CD8-positive, alpha-beta memory T cell (primary cell): Measurements from ENCODE around the gene ACOT7. TPM values are rescaled to one million over a fixed set of nuclear protein-coding genes. Genes with fewer than 3 reads are reported as not detected.
A peak's percentile ranks its signal among the peaks of the same experiment; 100 is the strongest.
"Not testable (repeated sequence)": the region's sequence is repeated elsewhere in the genome, so short reads cannot be mapped to it uniquely, and the experiment has no call there.

Source experiments
- CTCF ChIA-PET: fragments of 350-600 bp; sonication (Branson Sonifier 250); formaldehyde crosslinking; loops from one replicate; lab custom pipeline; 2021; ENCODE audit warnings: antibody characterized with exemption; lab: Charles Lee
- POLR2A ChIA-PET: fragments of 350-600 bp; sonication (Branson Sonifier 250); formaldehyde crosslinking; loops from one replicate; lab custom pipeline; 2021; ENCODE audit warnings: antibody characterized with exemption; lab: Charles Lee
- DNase-seq, 5 donors: peaks; one replicate each; pipeline versions ENCODE4 v3.0.0 to v3.0.0-alpha.2; 2020 to 2022; ENCODE audit warnings: mixed read lengths in 1 of 5
- H3K27ac ChIP-seq: one replicate; pipeline ENCODE4 v1.7.0; 2013; ENCODE audit warnings: low read depth, mild to moderate bottlenecking, low read length, moderate library complexity
- H3K27me3 ChIP-seq: 2 replicates; pipeline ENCODE4 v1.7.0; 2013; ENCODE audit warnings: low read length, mild to moderate bottlenecking; ENCODE audit not compliant: insufficient read depth, poor library complexity, severe bottlenecking
- H3K36me3 ChIP-seq: 2 replicates; pipeline ENCODE4 v1.7.0; 2013; ENCODE audit warnings: mild to moderate bottlenecking, low read length, moderate library complexity; ENCODE audit not compliant: insufficient read depth
- H3K4me1 ChIP-seq: 2 replicates; pipeline ENCODE4 v1.7.0; 2013; ENCODE audit warnings: mild to moderate bottlenecking, low read length, moderate library complexity; ENCODE audit not compliant: insufficient read depth
- H3K4me3 ChIP-seq: 2 replicates; pipeline ENCODE4 v1.7.0; 2013; ENCODE audit warnings: mild to moderate bottlenecking, low read length
- H3K9me3 ChIP-seq: 2 replicates; pipeline ENCODE4 v1.7.0; 2013; ENCODE audit warnings: mild to moderate bottlenecking, low read length
- H3K27ac Mint-ChIP-seq, 8 donors: one replicate each; pipeline ENCODE4 v1.8.0; 2020 to 2021; ENCODE audit warnings: mixed read lengths in 8 of 8, mild to moderate bottlenecking in 6 of 8, inconsistent platforms in 3 of 8, moderate library complexity in 3 of 8
- H3K27me3 Mint-ChIP-seq, 2 donors: one replicate each; pipeline ENCODE4 v1.8.0; 2020 to 2021; ENCODE audit warnings: mixed read lengths in 2 of 2, mild to moderate bottlenecking in 1 of 2, moderate library complexity in 1 of 2
- H3K36me3 Mint-ChIP-seq, 3 donors: one replicate each; pipeline ENCODE4 v1.8.0; 2020 to 2021; ENCODE audit warnings: mixed read lengths in 3 of 3, inconsistent platforms in 1 of 3, mild to moderate bottlenecking in 1 of 3
- H3K4me1 Mint-ChIP-seq, 3 donors: one replicate each; pipeline ENCODE4 v1.8.0; 2020 to 2021; ENCODE audit warnings: mixed read lengths in 3 of 3, inconsistent platforms in 1 of 3, mild to moderate bottlenecking in 1 of 3
- H3K4me3 Mint-ChIP-seq, 7 donors: one replicate each; pipeline ENCODE4 v1.8.0; 2020 to 2021; ENCODE audit warnings: mixed read lengths in 7 of 7, mild to moderate bottlenecking in 6 of 7, moderate library complexity in 4 of 7, inconsistent platforms in 2 of 7
- H3K9me3 Mint-ChIP-seq, 5 donors: one replicate each; pipeline ENCODE4 v1.8.0; 2020 to 2022; ENCODE audit warnings: mixed read lengths in 5 of 5, mild to moderate bottlenecking in 3 of 5, moderate library complexity in 2 of 5, inconsistent platforms in 1 of 5
- polyA plus RNA-seq: library from polyadenylated mRNA; unstranded; fragments of 300-500 nt; fragmentation: Illumina TruSeq; gene quantifications from one replicate; pipeline ENCODE4 v1.2.3, GENCODE V29; 2021
- total RNA-seq, 2 experiments: library from RNA; stranded (reverse); gene quantifications; one replicate each; pipeline ENCODE4 v1.2.3, GENCODE V29; 2021

Gene ACOT7
- total and polyA plus RNA-seq, 3 experiments from 2014 or later: 10.0 to 109 (median 109) TPM

DNA sequence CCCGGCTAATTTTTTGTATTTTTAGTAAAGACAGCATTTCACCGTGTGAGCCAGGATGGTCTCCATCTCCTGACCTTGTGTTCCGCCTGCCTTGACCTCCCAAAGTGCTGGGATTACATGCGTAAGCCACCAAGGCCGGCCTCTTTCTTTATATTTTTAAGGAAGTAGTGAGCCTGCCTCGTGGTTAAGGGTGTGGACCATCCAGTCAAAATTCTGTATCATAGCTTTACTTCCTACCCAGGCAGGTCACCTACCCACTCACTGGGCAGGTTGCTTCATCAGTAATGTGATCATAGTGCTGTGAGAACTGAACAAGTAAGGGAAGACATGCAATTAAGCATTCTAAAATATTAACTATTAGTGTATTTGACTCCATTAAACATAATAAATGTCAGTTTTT is 8.1 kb upstream of the ACOT7 start:
- Mint-ChIP-seq H3K4me1 (peaks cover 0 to 4% (median 3%) of the 10 kb centered on the region in 3 donors), H3K36me3 (no peaks in the 10 kb centered on the region), H3K4me3 (no peak overlapping the region), H3K27me3 (peaks cover 11% of the 10 kb centered on the region in 2 donors), H3K27ac (no peak overlapping the region), H3K9me3 (no peaks in the 10 kb centered on the region)
- ChIA-PET CTCF (interaction anchor here (2.5 to 8.6 kb wide), 3 partner anchors 39 to 155 kb away, joined by 13 to 63 read pairs (median 17); no protein-coding TSS in a partner anchor), POLR2A (interaction anchor here (2.2 kb wide), 1 partner anchor 53 kb away, joined by 9 read pairs; no protein-coding TSS in a partner anchor)
- Histone ChIP-seq H3K27me3 (no peaks in the 10 kb centered on the region), H3K27ac (no peak overlapping the region), H3K36me3 (no peaks in the 10 kb centered on the region), H3K4me3 (no peak overlapping the region), H3K9me3 (no peaks in the 10 kb centered on the region), H3K4me1 (no peaks in the 10 kb centered on the region)
- no peak for DNase-seq

DNA sequence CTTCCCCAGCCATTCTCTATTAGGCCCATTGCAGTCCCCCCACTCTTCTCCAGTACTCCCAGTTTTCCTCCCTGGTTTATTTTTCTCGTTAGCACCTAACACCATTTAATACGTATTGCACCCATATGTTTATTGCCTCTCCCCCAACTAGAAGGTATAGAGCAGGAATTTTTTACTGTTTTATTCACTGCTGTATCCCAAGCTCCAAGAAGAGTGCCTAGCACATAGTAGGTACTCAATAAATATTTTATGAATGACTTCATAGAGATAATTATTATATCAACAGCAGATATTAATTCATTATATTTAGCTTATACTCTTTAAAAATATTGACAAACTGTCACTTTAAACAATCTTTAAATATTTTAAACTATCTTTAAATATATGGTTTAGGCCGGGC is 5.7 kb upstream of the ACOT7 start:
- Mint-ChIP-seq H3K4me1 (peaks cover 6 to 13% (median 8%) of the 10 kb centered on the region in 3 donors), H3K27ac (peak overlapping the region in 1 of 8 donors; percentile 3), H3K9me3 (no peaks in the 10 kb centered on the region), H3K27me3 (peaks cover 9 to 11% of the 10 kb centered on the region in 2 donors), H3K36me3 (no peaks in the 10 kb centered on the region), H3K4me3 (no peak overlapping the region)
- H3K4me3 ChIP-seq: no peak overlapping the region
- CTCF ChIA-PET: interaction anchor here (2.6 to 3.2 kb wide), 2 partner anchors 51 to 152 kb away, joined by 9 to 21 read pairs; no protein-coding TSS in a partner anchor
- H3K27ac ChIP-seq: no peak overlapping the region
- no peaks in the 10 kb centered on the region for H3K36me3 ChIP-seq
- peaks cover 12% of the 10 kb centered on the region for H3K4me1 ChIP-seq
- no peaks in the 10 kb centered on the region for H3K27me3 ChIP-seq
- DNase-seq: no peak
- H3K9me3 ChIP-seq: no peaks in the 10 kb centered on the region
- POLR2A ChIA-PET: no interaction called here

DNA sequence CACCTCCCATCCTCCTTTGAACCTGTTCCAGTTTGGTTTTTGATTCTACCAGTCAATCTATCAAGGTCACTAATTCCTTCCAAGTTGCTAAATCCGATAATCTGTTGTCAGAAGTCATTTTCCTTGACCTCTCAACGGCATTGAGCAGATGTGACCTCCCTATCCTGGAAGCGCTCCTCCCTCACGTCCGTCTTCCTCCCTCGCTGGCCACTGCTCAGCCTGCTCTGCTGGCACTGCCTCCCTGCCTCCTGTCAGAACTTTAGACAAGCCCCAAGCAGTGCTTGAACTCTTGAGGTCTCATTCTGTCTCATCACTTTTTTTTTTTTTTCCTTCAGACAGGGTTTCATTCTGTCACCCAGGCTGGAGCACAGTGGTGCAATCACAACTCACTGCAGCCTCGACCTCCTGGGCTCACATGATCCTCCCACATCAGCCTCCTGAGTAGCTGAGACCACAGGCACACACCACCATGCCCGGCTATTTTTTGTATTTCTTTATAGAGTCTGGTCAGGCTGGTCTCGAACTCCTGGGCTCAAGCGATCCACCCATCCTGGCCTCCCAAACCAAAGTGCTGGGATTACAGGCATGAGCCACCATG is 4.4 kb upstream of the ACOT7 start:
- no peak overlapping the region for H3K27ac ChIP-seq
- H3K9me3 ChIP-seq: no peaks in the 10 kb centered on the region
- H3K4me1 ChIP-seq: peaks cover 18% of the 10 kb centered on the region
- Mint-ChIP-seq H3K9me3 (no peaks in the 10 kb centered on the region), H3K27ac (peak overlapping the region in 2 of 8 donors; percentile 18 to 27), H3K27me3 (peaks cover 7 to 11% of the 10 kb centered on the region in 2 donors), H3K36me3 (peaks cover 0 to 1% (median 0%) of the 10 kb centered on the region in 3 donors), H3K4me3 (peak overlapping the region in 1 of 7 donors; percentile 24), H3K4me1 (peaks cover 13 to 16% (median 15%) of the 10 kb centered on the region in 3 donors)
- DNase-seq: no peak
- H3K4me3 ChIP-seq: no peak overlapping the region
- CTCF ChIA-PET: interaction anchor here (2.6 to 3.2 kb wide), 2 partner anchors 50 to 151 kb away, joined by 9 to 21 read pairs; no protein-coding TSS in a partner anchor
- H3K27me3 ChIP-seq: no peaks in the 10 kb centered on the region
- POLR2A ChIA-PET: no interaction called here
- H3K36me3 ChIP-seq: no peaks in the 10 kb centered on the region

DNA sequence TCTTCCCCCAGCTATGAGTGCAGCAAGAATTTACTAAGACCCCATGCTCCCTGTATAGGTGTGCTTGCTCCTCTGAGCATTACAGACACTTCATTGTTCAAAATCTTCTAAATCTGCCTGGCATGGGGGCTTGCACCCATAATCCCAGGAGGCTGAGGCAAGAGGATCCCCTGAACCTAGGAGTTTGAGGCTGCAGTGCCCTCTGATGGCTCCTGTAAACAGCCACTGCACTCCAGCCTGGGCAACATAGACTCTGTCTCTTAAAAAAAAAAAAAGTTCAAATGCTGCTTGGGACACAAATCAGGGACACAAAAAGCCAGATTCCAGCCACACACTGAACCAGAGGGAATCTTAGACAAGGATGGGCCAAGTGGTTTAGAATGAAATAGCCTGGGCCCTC is 3.4 kb upstream of the ACOT7 start:
- Histone ChIP-seq H3K27ac (no peak overlapping the region), H3K36me3 (no peaks in the 10 kb centered on the region), H3K4me1 (peaks cover 25% of the 10 kb centered on the region), H3K9me3 (no peaks in the 10 kb centered on the region), H3K4me3 (no peak overlapping the region), H3K27me3 (no peaks in the 10 kb centered on the region)
- H3K4me3 Mint-ChIP-seq: no peak overlapping the region
- no peaks in the 10 kb centered on the region for H3K9me3 Mint-ChIP-seq
- POLR2A ChIA-PET: no interaction called here
- H3K27me3 Mint-ChIP-seq: peaks cover 3 to 7% of the 10 kb centered on the region in 2 donors
- no peak overlapping the region for H3K27ac Mint-ChIP-seq
- H3K4me1 Mint-ChIP-seq: peaks cover 16 to 22% (median 21%) of the 10 kb centered on the region in 3 donors
- CTCF ChIA-PET: interaction anchor here (0.8 to 1.0 kb wide), 3 partner anchors 10 to 38 kb away, joined by 3 to 5 read pairs (median 4); no protein-coding TSS in a partner anchor
- H3K36me3 Mint-ChIP-seq: peaks cover 0 to 1% (median 0%) of the 10 kb centered on the region in 3 donors
- no peak for DNase-seq

DNA sequence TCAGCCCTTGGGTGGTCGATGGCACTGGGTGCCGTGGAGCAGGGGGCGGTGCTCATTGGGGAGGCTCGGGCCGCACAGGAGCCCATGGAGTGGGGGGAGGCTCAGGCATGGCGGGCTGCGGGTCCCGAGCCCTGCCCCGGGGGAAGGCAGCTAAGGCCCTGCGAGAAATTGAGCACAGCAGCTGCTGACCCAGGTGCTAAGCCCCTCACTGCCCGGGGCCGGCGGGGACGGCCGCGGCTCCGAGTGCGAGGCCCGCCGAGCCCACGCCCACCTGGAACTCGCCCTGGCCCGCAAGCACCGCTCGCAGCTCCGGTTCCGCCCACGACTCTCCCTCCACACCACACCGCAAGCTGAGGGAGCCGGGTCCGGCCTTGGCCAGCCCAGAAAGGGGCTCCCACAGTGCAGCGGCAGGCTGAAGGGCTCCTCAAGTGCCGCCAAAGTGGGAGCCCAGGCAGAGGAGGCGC is 2.2 kb upstream of the ACOT7 start:
- H3K27me3 ChIP-seq, H3K9me3 Mint-ChIP-seq, H3K4me3 Mint-ChIP-seq, H3K36me3 ChIP-seq, H3K9me3 ChIP-seq, POLR2A ChIA-PET, H3K27me3 Mint-ChIP-seq, DNase-seq, H3K4me3 ChIP-seq, H3K27ac ChIP-seq, H3K36me3 Mint-ChIP-seq: not testable (repeated sequence)
- CTCF ChIA-PET: interaction anchor here (1.0 to 1.3 kb wide), 2 partner anchors 11 to 48 kb away, joined by 5 to 6 read pairs; no protein-coding TSS in a partner anchor
- Mint-ChIP-seq H3K4me1 (peaks cover 16 to 24% (median 24%) of the 10 kb centered on the region in 3 donors), H3K27ac (peak overlapping the region in 1 of 8 donors; percentile 83)
- H3K4me1 ChIP-seq: peaks cover 26% of the 10 kb centered on the region

DNA sequence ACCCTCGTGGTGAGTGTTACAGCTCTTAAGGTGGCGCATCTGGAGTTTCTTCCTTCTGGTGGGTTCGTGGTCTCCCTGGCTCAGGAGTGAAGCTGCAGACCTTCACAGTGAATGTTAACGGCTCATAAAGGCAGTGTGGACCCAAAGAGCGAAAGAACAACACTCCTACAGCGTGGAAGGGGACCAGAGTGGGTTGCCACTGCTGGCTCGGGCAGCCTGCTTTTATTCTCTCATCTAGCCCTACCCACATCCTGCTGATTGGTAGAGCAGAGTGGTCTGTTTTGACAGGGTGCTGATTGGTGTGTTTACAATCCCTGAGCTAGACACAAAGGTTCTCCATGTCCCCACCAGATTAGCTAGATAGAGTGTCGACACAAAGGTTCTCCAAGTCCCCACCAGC is 1.6 kb upstream of the ACOT7 start:
- peak overlapping the region; percentile 24 to 67 (median 63) for H3K4me3 Mint-ChIP-seq
- H3K27ac Mint-ChIP-seq: peak overlapping the region in 6 of 8 donors; percentile 66 to 99 (median 80)
- H3K27ac ChIP-seq, H3K27me3 ChIP-seq, H3K27me3 Mint-ChIP-seq, H3K9me3 ChIP-seq, H3K36me3 ChIP-seq, DNase-seq, H3K9me3 Mint-ChIP-seq, H3K36me3 Mint-ChIP-seq, H3K4me3 ChIP-seq: not testable (repeated sequence)
- CTCF ChIA-PET: interaction anchor here (1.1 to 2.5 kb wide), 5 partner anchors 8 to 150 kb away, joined by 5 to 7 read pairs (median 5); no protein-coding TSS in a partner anchor
- peaks cover 16 to 24% (median 24%) of the 10 kb centered on the region in 3 donors for H3K4me1 Mint-ChIP-seq
- H3K4me1 ChIP-seq: peaks cover 26% of the 10 kb centered on the region
- POLR2A ChIA-PET: interaction anchor here (1.4 to 2.2 kb wide), 2 partner anchors 36 to 47 kb away, joined by 8 to 9 read pairs; no protein-coding TSS in a partner anchor

DNA sequence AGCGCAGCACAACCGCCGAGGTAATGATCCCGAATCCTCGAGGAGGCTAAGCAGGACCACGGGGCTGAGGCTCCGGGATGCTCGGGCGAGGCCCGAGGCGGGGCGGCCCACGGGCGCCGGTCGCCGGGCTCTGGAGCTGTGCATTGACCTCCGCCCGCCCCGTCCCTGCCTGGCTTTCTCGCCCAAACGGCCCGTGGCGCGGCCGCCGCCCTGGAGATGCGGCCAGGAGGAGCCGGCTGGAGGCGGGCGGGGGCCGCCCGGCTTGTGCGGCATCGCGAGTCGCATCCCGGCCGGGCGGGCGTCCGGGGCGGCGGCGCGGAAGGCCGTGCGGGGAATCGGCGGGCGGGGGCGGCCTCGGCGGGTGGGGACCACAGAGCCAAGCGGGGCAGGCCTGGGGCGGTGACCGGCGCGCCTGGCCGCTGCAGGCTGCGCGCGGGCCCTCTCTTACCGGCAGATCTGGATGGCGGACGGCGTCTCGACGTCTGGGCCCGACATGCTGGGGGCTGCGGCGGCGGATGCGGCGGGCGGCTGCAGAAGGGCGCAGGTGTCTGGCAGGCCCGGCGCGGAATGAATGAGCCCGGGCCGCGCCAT is 663 bp downstream of the ACOT7 start:
- Histone ChIP-seq H3K27me3 (no peaks in the 10 kb centered on the region), H3K4me1 (peaks cover 26% of the 10 kb centered on the region), H3K27ac (no peak overlapping the region), H3K4me3 (peak overlapping the region; percentile 58), H3K36me3 (no peaks in the 10 kb centered on the region), H3K9me3 (no peaks in the 10 kb centered on the region)
- H3K9me3 Mint-ChIP-seq: no peaks in the 10 kb centered on the region
- ChIA-PET CTCF (interaction anchor here (1.1 to 3.0 kb wide), 5 partner anchors 11 to 45 kb away, joined by 4 to 23 read pairs (median 5); no protein-coding TSS in a partner anchor), POLR2A (interaction anchor here (0.5 to 2.2 kb wide), 5 partner anchors 34 to 70 kb away, joined by 3 to 9 read pairs (median 3); no protein-coding TSS in a partner anchor)
- no peaks in the 10 kb centered on the region for H3K27me3 Mint-ChIP-seq
- H3K27ac Mint-ChIP-seq: peak overlapping the region in 7 of 8 donors; percentile 65 to 94 (median 82)
- peak overlapping the region; percentile 77 to 93 (median 86) for H3K4me3 Mint-ChIP-seq
- no peak for DNase-seq
- peaks cover 0 to 1% (median 0%) of the 10 kb centered on the region in 3 donors for H3K36me3 Mint-ChIP-seq
- H3K4me1 Mint-ChIP-seq: peaks cover 16 to 24% (median 24%) of the 10 kb centered on the region in 3 donors
